IPS-18a (cell line): Measurements from ENCODE around the gene PDZRN4.

Experiments
- H3K27ac ChIP-seq: one replicate; pipeline ENCODE4 v1.5.1; 2013; ENCODE audit warnings: low read length
- H3K27me3 ChIP-seq: one replicate; pipeline ENCODE4 v1.6.1; 2013; ENCODE audit warnings: mild to moderate bottlenecking, low read length; ENCODE audit not compliant: control insufficient read depth, insufficient read depth
- H3K36me3 ChIP-seq: one replicate; pipeline ENCODE4 v1.6.1; 2013; ENCODE audit warnings: low read depth, low read length; ENCODE audit not compliant: control insufficient read depth
- H3K4me1 ChIP-seq: one replicate; pipeline ENCODE4 v1.6.1; 2013; ENCODE audit warnings: low read depth, low read length; ENCODE audit not compliant: control insufficient read depth
- H3K4me3 ChIP-seq: one replicate; pipeline ENCODE4 v1.5.1; 2013; ENCODE audit warnings: low read length
- H3K9ac ChIP-seq: one replicate; pipeline ENCODE4 v1.6.1; 2013; ENCODE audit warnings: mild to moderate bottlenecking, low read length, moderate library complexity
- H3K9me3 ChIP-seq: one replicate; pipeline ENCODE4 v1.6.1; 2013; ENCODE audit warnings: low read depth, low read length; ENCODE audit not compliant: control insufficient read depth

Gene PDZRN4

GRCh38 chr12:41365653-41366171, 177.6 kb downstream of the PDZRN4 start:
- Histone ChIP-seq H3K9ac (no peak overlapping the region), H3K4me1 (no peaks in the 10 kb centered on the region), H3K27me3 (no peaks in the 10 kb centered on the region), H3K27ac (no peak overlapping the region), H3K9me3 (peaks cover 4% of the 10 kb centered on the region), H3K4me3 (no peak overlapping the region), H3K36me3 (no peaks in the 10 kb centered on the region)

GRCh38 chr12:41367726-41368405, 179.7 kb downstream of the PDZRN4 start:
- H3K9me3 ChIP-seq = peaks cover 4% of the 10 kb centered on the region
- H3K4me3 ChIP-seq = no peak overlapping the region

GRCh38 chr12:41380878-41381277, 192.8 kb downstream of the PDZRN4 start:
- Histone ChIP-seq H3K4me1 (no peaks in the 10 kb centered on the region), H3K27me3 (no peaks in the 10 kb centered on the region), H3K9ac (no peak overlapping the region), H3K9me3 (no peaks in the 10 kb centered on the region), H3K27ac (no peak overlapping the region), H3K4me3 (no peak overlapping the region), H3K36me3 (no peaks in the 10 kb centered on the region)

More at GRCh38 chr12:41367726-41368405, 179.7 kb downstream of the PDZRN4 start:
- no peaks in the 10 kb centered on the region for H3K4me1 ChIP-seq
- no peak overlapping the region for H3K9ac ChIP-seq
- H3K27me3 ChIP-seq = no peaks in the 10 kb centered on the region
- no peak overlapping the region for H3K27ac ChIP-seq
- no peaks in the 10 kb centered on the region for H3K36me3 ChIP-seq

GRCh38 chr12:41402801-41403200, 214.7 kb downstream of the PDZRN4 start:
- H3K27ac ChIP-seq = peak overlapping the region; percentile 45
- H3K9me3 ChIP-seq = peaks cover 3% of the 10 kb centered on the region
- H3K36me3 ChIP-seq = no peaks in the 10 kb centered on the region
- no peak overlapping the region for H3K4me3 ChIP-seq
- peaks cover 9% of the 10 kb centered on the region for H3K4me1 ChIP-seq
- H3K27me3 ChIP-seq = no peaks in the 10 kb centered on the region
- H3K9ac ChIP-seq = no peak overlapping the region

- Histone ChIP-seq H3K27me3 (no peaks in the 10 kb centered on the region), H3K4me1 (peaks cover 9% of the 10 kb centered on the region), H3K36me3 (no peaks in the 10 kb centered on the region), H3K4me3 (no peak overlapping the region), H3K9me3 (peaks cover 3% of the 10 kb centered on the region), H3K9ac (no peak overlapping the region), H3K27ac (no peak overlapping the region)
Measured at GRCh38 chr12:41407232-41407799, 219.2 kb downstream of the PDZRN4 start.

- Histone ChIP-seq H3K27me3 (no peaks in the 10 kb centered on the region), H3K9ac (no peak overlapping the region), H3K4me3 (no peak overlapping the region), H3K9me3 (peaks cover 3% of the 10 kb centered on the region), H3K4me1 (no peaks in the 10 kb centered on the region), H3K36me3 (no peaks in the 10 kb centered on the region), H3K27ac (no peak overlapping the region)
Measured at GRCh38 chr12:41409628-41410027, 221.5 kb downstream of the PDZRN4 start.

- no peak overlapping the region for H3K9ac ChIP-seq
- H3K27me3 ChIP-seq = no peaks in the 10 kb centered on the region
- H3K27ac ChIP-seq = no peak overlapping the region
- no peaks in the 10 kb centered on the region for H3K9me3 ChIP-seq
- H3K4me3 ChIP-seq = no peak overlapping the region
- peaks cover 26% of the 10 kb centered on the region for H3K4me1 ChIP-seq
- H3K36me3 ChIP-seq = no peaks in the 10 kb centered on the region
Measured at GRCh38 chr12:41418586-41418985, 230.5 kb downstream of the PDZRN4 start.

GRCh38 chr12:41419131-41419893, 231.2 kb downstream of the PDZRN4 start:
- Histone ChIP-seq H3K27me3 (no peaks in the 10 kb centered on the region), H3K36me3 (no peaks in the 10 kb centered on the region), H3K4me1 (peaks cover 26% of the 10 kb centered on the region), H3K9me3 (no peaks in the 10 kb centered on the region), H3K4me3 (no peak overlapping the region), H3K9ac (no peak overlapping the region), H3K27ac (no peak overlapping the region)

- H3K36me3 ChIP-seq = no peaks in the 10 kb centered on the region
- no peak overlapping the region for H3K4me3 ChIP-seq
- no peak overlapping the region for H3K9ac ChIP-seq
- no peaks in the 10 kb centered on the region for H3K9me3 ChIP-seq
- no peak overlapping the region for H3K27ac ChIP-seq
- no peaks in the 10 kb centered on the region for H3K27me3 ChIP-seq
- H3K4me1 ChIP-seq = peaks cover 8% of the 10 kb centered on the region
Measured at GRCh38 chr12:41424651-41425050, 236.5 kb downstream of the PDZRN4 start.

- no peaks in the 10 kb centered on the region for H3K9me3 ChIP-seq
- H3K36me3 ChIP-seq = no peaks in the 10 kb centered on the region
- H3K27me3 ChIP-seq = no peaks in the 10 kb centered on the region
- H3K4me3 ChIP-seq = no peak overlapping the region
- no peak overlapping the region for H3K27ac ChIP-seq
- H3K4me1 ChIP-seq = peaks cover 4% of the 10 kb centered on the region
- no peak overlapping the region for H3K9ac ChIP-seq
Measured at GRCh38 chr12:41433460-41433859, 245.3 kb downstream of the PDZRN4 start.

GRCh38 chr12:41436076-41436475, 248.0 kb downstream of the PDZRN4 start:
- H3K4me3 ChIP-seq = no peak overlapping the region
- no peaks in the 10 kb centered on the region for H3K9me3 ChIP-seq
- H3K9ac ChIP-seq = no peak overlapping the region
- H3K27me3 ChIP-seq = no peaks in the 10 kb centered on the region
- H3K27ac ChIP-seq = no peak overlapping the region
- H3K36me3 ChIP-seq = no peaks in the 10 kb centered on the region
- peaks cover 17% of the 10 kb centered on the region for H3K4me1 ChIP-seq
